Measurements from ENCODE around the gene SCAPER. TPM values are rescaled to one million over a fixed set of nuclear protein-coding genes. Genes with fewer than 3 reads are reported as not detected.
"Not testable (repeated sequence)": the region's sequence is repeated elsewhere in the genome, so short reads cannot be mapped to it uniquely, and the experiment has no call there.

The SCAPER gene
- total and polyA plus RNA-seq, 2 donors (not counting 1 experiment from before 2014, with no cell fraction given), result 8.3 to 61.6 TPM

DNA sequence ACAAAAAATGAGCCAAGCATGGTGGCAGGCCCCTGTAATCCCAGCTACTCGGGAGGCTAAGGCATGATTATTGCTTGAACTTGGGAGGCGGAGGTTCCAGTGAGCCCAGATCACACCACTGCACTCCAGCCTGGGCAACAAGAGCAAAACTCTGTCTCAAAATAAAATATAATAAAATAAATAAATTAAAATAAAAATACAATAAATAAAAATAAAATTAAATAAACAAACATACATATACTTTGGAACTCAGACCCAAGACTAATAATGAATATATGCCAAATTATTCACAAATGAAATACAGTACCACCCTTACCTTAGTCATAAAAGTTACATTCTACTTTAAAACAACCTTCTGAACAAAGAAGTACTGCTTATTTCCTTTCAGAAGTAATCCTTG lies 81.8 kb downstream of the SCAPER start:
- Mint-ChIP-seq H3K27ac (no peak overlapping the region), H3K4me1 (peaks cover 3% of the 10 kb centered on the region), H3K27me3 (no peaks in the 10 kb centered on the region), H3K4me3 (no peak overlapping the region), H3K9me3 (ENCODE audit: insufficient read depth) (no peaks in the 10 kb centered on the region)
- DNase-seq (no peak), ATAC-seq (ENCODE audit: low read depth) (no peak)
- intact Hi-C loops (cut with micrococcal nuclease), result no loop called here
- Histone ChIP-seq H3K9me3 (ENCODE audit: control extremely low read depth in 1 of 3, control insufficient read depth in 2 of 3, insufficient read depth in 1 of 3, low read length in 2 of 3) (peaks cover 0 to 7% (median 0%) of the 10 kb centered on the region in 3 donors), H3K4me2 (replicated peaks; ENCODE audit: low read depth, low read length, poor library complexity, severe bottlenecking) (no peak overlapping the region), H2AFZ (ENCODE audit: insufficient read depth, low read depth, low read length, poor library complexity, severe bottlenecking) (no peak overlapping the region), H3K27me3 (replicated peaks in 1 of 4; ENCODE audit: control extremely low read depth in 1 of 4, control insufficient read depth in 3 of 4, insufficient read depth in 4 of 4, low read length in 3 of 4) (no peaks in the 10 kb centered on the region), H3K79me2 (ENCODE audit: control insufficient read depth, insufficient read depth, low read length) (peaks cover 5% of the 10 kb centered on the region), H3K27ac (ENCODE audit: low read length in 2 of 2) (no peak overlapping the region), H3K36me3 (replicated peaks in 1 of 2; ENCODE audit: control extremely low read depth in 1 of 2, control insufficient read depth in 1 of 2, extremely low read depth in 1 of 2, insufficient read depth in 2 of 2, low read length in 1 of 2) (peaks cover 0 to 6% of the 10 kb centered on the region in 2 experiments), H3K4me1 (ENCODE audit: control insufficient read depth in 2 of 2, insufficient read depth in 2 of 2, low read length in 2 of 2) (no peaks in the 10 kb centered on the region), H3K9ac (ENCODE audit: low read length) (no peak overlapping the region), H4K20me1 (ENCODE audit: control insufficient read depth, insufficient read depth, low read length, poor library complexity, severe bottlenecking) (no peaks in the 10 kb centered on the region), H3K4me3 (ENCODE audit: control extremely low read depth in 1 of 5, extremely low read depth in 1 of 5, insufficient read depth in 1 of 5, low read depth in 2 of 5, low read length in 4 of 5) (no peak overlapping the region)
- no peak for TF ChIP-seq EZH2 (IDR thresholded peaks at IDR 0.05; ENCODE audit: borderline replicate concordance, insufficient read depth, low read depth, low read length, poor library complexity, severe bottlenecking)
- TF ChIP-seq, protein P1, sequence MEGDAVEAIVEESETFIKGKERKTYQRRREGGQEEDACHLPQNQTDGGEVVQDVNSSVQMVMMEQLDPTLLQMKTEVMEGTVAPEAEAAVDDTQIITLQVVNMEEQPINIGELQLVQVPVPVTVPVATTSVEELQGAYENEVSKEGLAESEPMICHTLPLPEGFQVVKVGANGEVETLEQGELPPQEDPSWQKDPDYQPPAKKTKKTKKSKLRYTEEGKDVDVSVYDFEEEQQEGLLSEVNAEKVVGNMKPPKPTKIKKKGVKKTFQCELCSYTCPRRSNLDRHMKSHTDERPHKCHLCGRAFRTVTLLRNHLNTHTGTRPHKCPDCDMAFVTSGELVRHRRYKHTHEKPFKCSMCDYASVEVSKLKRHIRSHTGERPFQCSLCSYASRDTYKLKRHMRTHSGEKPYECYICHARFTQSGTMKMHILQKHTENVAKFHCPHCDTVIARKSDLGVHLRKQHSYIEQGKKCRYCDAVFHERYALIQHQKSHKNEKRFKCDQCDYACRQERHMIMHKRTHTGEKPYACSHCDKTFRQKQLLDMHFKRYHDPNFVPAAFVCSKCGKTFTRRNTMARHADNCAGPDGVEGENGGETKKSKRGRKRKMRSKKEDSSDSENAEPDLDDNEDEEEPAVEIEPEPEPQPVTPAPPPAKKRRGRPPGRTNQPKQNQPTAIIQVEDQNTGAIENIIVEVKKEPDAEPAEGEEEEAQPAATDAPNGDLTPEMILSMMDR (IDR thresholded peaks at IDR 0.05), result no peak
- CTCF ChIA-PET, result no interaction called here
- WGBS (ENCODE audit: insufficient coverage), result no CpG with 5 or more reads among the region's 2 CpGs
- POLR2A ChIA-PET, result no interaction called here

DNA sequence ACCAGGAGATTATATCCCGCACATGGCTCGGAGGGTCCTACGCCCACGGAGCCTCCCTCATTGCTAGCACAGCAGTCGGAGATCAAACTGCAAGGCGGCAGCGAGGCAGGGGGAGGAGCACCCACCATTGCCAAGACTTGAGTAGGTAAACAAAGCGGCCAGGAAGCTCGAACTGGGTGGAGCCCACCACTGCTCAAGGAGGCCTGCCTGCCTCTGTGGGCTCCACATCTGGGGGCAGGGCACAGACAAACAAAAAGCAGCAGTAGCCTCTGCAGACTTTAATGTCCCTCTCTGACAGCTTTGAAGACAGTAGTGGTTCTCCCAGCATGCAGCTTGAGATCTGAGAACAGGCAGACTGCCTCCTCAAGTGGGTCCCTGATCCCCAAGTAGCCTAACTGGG lies 86.2 kb downstream of the SCAPER start:
- H3K79me2 ChIP-seq (ENCODE audit: control insufficient read depth, insufficient read depth, low read length); H3K9ac ChIP-seq (ENCODE audit: low read length); H3K27ac Mint-ChIP-seq; H3K4me3 ChIP-seq (ENCODE audit: control extremely low read depth in 1 of 5, extremely low read depth in 1 of 5, insufficient read depth in 1 of 5, low read depth in 2 of 5, low read length in 4 of 5); H2AFZ ChIP-seq (ENCODE audit: insufficient read depth, low read depth, low read length, poor library complexity, severe bottlenecking); H3K4me2 ChIP-seq (replicated peaks; ENCODE audit: low read depth, low read length, poor library complexity, severe bottlenecking); H3K27me3 Mint-ChIP-seq; DNase-seq; H3K4me1 Mint-ChIP-seq; H3K4me3 Mint-ChIP-seq; H3K36me3 ChIP-seq (replicated peaks in 1 of 2; ENCODE audit: control extremely low read depth in 1 of 2, control insufficient read depth in 1 of 2, extremely low read depth in 1 of 2, insufficient read depth in 2 of 2, low read length in 1 of 2); H3K9me3 Mint-ChIP-seq (ENCODE audit: insufficient read depth); H3K9me3 ChIP-seq (ENCODE audit: control extremely low read depth in 1 of 3, control insufficient read depth in 2 of 3, insufficient read depth in 1 of 3, low read length in 2 of 3); ATAC-seq (ENCODE audit: low read depth); H3K27ac ChIP-seq (ENCODE audit: low read length in 2 of 2); CTCF ChIA-PET; intact Hi-C loops (cut with micrococcal nuclease); H3K4me1 ChIP-seq (ENCODE audit: control insufficient read depth in 2 of 2, insufficient read depth in 2 of 2, low read length in 2 of 2); H4K20me1 ChIP-seq (ENCODE audit: control insufficient read depth, insufficient read depth, low read length, poor library complexity, severe bottlenecking); H3K27me3 ChIP-seq (replicated peaks in 1 of 4; ENCODE audit: control extremely low read depth in 1 of 4, control insufficient read depth in 3 of 4, insufficient read depth in 4 of 4, low read length in 3 of 4); POLR2A ChIA-PET: not testable (repeated sequence)
- over 99% methylated on average over 9 of the region's 9 CpGs for WGBS (ENCODE audit: insufficient coverage)
